ENCODE results near the gene C19orf85.

C19orf85 gene

GRCh38 chr19:55477905-55478304 is 13.4 kb upstream of the C19orf85 start:
- Histone ChIP-seq H3K27me3 (peaks cover 0 to 17% of the 10 kb centered on the region in 2 donors), H3K4me1 (peaks cover 0 to 25% (median 12%) of the 10 kb centered on the region in 4 donors), H3K27ac (no peak overlapping the region), H3K9me3 (no peaks in the 10 kb centered on the region), H3K36me3 (peaks cover 9 to 24% (median 18%) of the 10 kb centered on the region in 3 donors), H3K4me3 (no peak overlapping the region)
- intact Hi-C loops (cut with DNase I; ENCODE audit: low total_unique reads) = no loop called here
- TF ChIP-seq, protein P1, sequence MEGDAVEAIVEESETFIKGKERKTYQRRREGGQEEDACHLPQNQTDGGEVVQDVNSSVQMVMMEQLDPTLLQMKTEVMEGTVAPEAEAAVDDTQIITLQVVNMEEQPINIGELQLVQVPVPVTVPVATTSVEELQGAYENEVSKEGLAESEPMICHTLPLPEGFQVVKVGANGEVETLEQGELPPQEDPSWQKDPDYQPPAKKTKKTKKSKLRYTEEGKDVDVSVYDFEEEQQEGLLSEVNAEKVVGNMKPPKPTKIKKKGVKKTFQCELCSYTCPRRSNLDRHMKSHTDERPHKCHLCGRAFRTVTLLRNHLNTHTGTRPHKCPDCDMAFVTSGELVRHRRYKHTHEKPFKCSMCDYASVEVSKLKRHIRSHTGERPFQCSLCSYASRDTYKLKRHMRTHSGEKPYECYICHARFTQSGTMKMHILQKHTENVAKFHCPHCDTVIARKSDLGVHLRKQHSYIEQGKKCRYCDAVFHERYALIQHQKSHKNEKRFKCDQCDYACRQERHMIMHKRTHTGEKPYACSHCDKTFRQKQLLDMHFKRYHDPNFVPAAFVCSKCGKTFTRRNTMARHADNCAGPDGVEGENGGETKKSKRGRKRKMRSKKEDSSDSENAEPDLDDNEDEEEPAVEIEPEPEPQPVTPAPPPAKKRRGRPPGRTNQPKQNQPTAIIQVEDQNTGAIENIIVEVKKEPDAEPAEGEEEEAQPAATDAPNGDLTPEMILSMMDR (IDR thresholded peaks at IDR 0.05) = no peak
- DNase-seq = no peak

- Histone ChIP-seq H3K9me3 (no peaks in the 10 kb centered on the region), H3K4me3 (peak within 1 kb of the TSS; percentile 73 to 80), H3K36me3 (peaks cover 0 to 7% (median 1%) of the 10 kb centered on the region in 3 donors), H3K27me3 (peaks cover 0 to 12% of the 10 kb centered on the region in 2 donors), H3K27ac (peak within 1 kb of the TSS; percentile 96 to 98), H3K4me1 (peaks cover 0 to 25% (median 12%) of the 10 kb centered on the region in 4 donors)
- peak; percentile 98 to 99 for DNase-seq
- TF ChIP-seq, protein P1 (IDR thresholded peaks at IDR 0.05) = no peak
- intact Hi-C loops (cut with DNase I; ENCODE audit: low total_unique reads) = no loop called here
These were observed 11.7 kb upstream of the C19orf85 start, which contains the start of gene ZNF628 for GRCh38 chr19:55476100-55476775. TSS of gene ZNF628 (plus strand) at chr19:55476617. CDS start at chr19:55479911, 3,294 bp downstream.

DNA sequence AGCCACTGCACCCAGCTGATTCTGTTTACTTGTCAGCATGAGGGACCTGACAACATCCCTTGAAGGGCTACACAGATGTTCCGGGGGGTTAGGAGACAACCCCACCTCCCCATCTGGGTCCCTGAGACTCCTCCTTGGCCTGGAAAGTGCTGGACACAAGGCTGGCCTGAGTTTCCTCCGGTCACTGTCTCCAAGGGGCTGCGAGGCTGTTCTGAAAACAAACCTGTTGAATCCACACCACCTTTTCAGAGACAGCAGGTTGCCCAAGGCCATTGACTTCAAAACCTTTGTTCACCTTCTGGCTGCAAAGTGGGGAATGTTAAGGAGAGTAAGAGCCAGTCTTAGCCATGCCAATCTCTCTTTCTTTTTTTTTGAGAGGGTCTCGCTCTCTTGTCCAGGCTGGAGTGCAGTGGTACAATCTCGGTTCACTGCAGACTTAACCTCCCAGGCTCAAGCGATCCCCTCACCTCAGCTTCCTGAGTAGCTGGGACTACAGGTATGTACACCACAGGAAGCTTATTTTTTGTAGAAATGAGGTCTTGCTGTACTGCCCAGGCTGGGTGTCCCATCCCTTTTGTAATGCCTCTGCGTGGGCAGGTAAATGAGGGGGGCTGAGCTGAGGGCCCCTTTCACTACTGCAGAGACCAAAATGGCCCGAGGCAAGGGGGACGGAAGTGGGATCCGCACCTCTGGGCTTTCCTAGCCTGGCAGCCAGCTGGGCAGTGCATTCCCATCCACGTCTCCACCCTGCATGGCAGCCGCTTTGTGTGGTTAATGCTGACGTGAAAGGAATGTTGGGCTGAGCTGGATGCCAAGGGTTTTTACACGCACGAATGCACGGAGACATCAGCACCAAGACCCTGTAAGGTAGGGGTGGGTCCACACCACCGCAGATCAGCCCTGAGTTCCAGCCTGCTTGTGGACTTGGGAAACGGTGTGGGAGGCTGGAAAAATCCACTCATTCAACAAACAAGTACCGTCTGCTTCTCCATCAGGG is 10.0 kb upstream of the C19orf85 start:
- intact Hi-C loops (cut with DNase I; ENCODE audit: low total_unique reads) = no loop called here
- Histone ChIP-seq H3K27ac (no peak overlapping the region), H3K9me3 (no peaks in the 10 kb centered on the region), H3K36me3 (peaks cover 0 to under 1% (median 0%) of the 10 kb centered on the region in 3 donors), H3K4me1 (peaks cover 0 to 25% (median 12%) of the 10 kb centered on the region in 4 donors), H3K27me3 (peaks cover 0 to 12% of the 10 kb centered on the region in 2 donors), H3K4me3 (no peak overlapping the region)
- TF ChIP-seq, protein P1 (IDR thresholded peaks at IDR 0.05) = no peak
- DNase-seq = no peak

DNA sequence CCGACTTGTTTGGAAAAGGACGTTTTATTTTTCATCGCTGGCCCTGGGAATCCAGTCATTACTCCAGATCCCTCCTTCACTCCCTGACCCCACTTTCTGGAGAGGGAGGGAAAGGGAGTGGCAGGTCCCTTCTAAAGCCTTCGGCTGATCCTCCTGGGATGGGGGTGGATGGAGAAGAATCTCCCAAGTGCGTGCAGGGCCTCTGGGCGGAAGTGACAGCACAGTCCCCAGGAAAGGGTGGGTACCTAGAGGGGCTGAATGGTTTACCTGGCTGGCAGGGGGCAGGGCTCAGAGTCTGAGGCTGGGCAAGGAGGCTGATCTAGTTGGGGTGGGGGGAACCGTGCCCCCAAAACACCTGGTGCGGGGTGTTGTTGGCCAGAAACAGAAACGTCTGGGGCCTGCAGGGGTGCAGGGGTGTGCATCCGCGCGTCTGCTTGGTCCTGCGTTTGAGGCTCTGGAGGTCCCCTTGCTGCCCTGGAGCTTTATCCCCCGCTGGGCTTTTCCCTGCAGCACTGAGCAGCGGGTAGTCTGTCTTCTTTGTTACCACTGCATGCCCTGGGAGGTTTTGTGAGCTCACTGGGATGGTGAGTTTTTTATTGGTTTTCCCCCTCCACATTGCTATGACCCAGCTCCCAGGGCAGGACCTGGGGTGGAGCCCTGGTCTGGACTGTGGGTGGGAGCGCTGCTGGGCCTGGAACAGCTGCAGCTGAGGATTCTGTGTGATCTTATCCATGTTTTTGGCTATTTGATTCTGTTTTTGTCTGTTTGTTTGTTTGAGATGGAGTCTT is 8.9 kb upstream of the C19orf85 start:
- intact Hi-C loops (cut with DNase I; ENCODE audit: low total_unique reads) = no loop called here

More for the DNA sequence above, 8.9 kb upstream of the C19orf85 start:
- Histone ChIP-seq H3K4me3 (no peak overlapping the region), H3K27me3 (peaks cover 0 to 12% of the 10 kb centered on the region in 2 donors), H3K27ac (no peak overlapping the region), H3K9me3 (no peaks in the 10 kb centered on the region), H3K36me3 (no peaks in the 10 kb centered on the region), H3K4me1 (peaks cover 0 to 24% (median 12%) of the 10 kb centered on the region in 4 donors)
- TF ChIP-seq, protein P1 (IDR thresholded peaks at IDR 0.05) = no peak
- no peak for DNase-seq

All from tibial artery (tissue), 4 donors.